Neural cell (in vitro differentiated cells): ENCODE data around the gene VWC2. TPM values are rescaled to one million over a fixed set of nuclear protein-coding genes. Genes with fewer than 3 reads are reported as not detected.

Experiments used
- H2AFZ ChIP-seq: fragments of 200-600, 300-800 bp; sonication (generic), shearing (Covaris generic); 2 replicates; pipeline ENCODE4 v1.6.0; 2014; ENCODE audit warnings: low read depth, mild to moderate bottlenecking, antibody characterized with exemption, low read length, moderate library complexity
- H3F3A ChIP-seq: fragments of 200-600 bp; shearing (Covaris generic); 2 replicates; pipeline ENCODE4 v1.6.1; 2016; ENCODE audit warnings: mild to moderate bottlenecking, moderate library complexity, mixed read lengths, antibody characterized with exemption, low read length; ENCODE audit not compliant: insufficient read depth, poor library complexity, severe bottlenecking
- H3K27ac ChIP-seq: fragments of 200-600, 300-800 bp; sonication (generic), shearing (Covaris generic); 2 replicates; pipeline ENCODE4 v1.5.1; 2014; ENCODE audit warnings: mild to moderate bottlenecking, low read length, moderate library complexity
- H3K27me3 ChIP-seq: fragments of 300-800, 200-600 bp; sonication (generic), shearing (Covaris generic); 2 replicates; pipeline ENCODE4 v1.6.0; 2014; ENCODE audit warnings: mild to moderate bottlenecking, low read depth, low read length, moderate library complexity; ENCODE audit not compliant: insufficient read depth
- H3K36me3 ChIP-seq: fragments of 300-800, 200-600 bp; sonication (generic), shearing (Covaris generic); 2 replicates; pipeline ENCODE4 v1.5.1; 2014; ENCODE audit warnings: mild to moderate bottlenecking, antibody characterized with exemption, low read length, moderate library complexity; ENCODE audit not compliant: insufficient read depth
- H3K4me2 ChIP-seq: fragments of 300-800, 200-600 bp; sonication (generic), shearing (Covaris generic); 2 replicates; pipeline ENCODE4 v1.6.0; 2014; ENCODE audit warnings: mild to moderate bottlenecking, low read length
- H3K4me3 ChIP-seq: fragments of 300-800, 200-600 bp; sonication (generic), shearing (Covaris generic); 2 replicates; pipeline ENCODE4 v1.5.1; 2014; ENCODE audit warnings: mild to moderate bottlenecking, low read length, moderate library complexity
- H3K79me2 ChIP-seq: fragments of 200-600 bp; shearing (Covaris generic); replicated peaks from 2 replicates; pipeline ENCODE4 v1.6.0; 2014; ENCODE audit warnings: mild to moderate bottlenecking, low read length, moderate library complexity; ENCODE audit not compliant: insufficient read depth
- H3K9ac ChIP-seq: fragments of 300-800, 200-600 bp; sonication (generic), shearing (Covaris generic); 2 replicates; pipeline ENCODE4 v1.6.1; 2016; ENCODE audit warnings: mild to moderate bottlenecking, low read length, mixed read lengths
- H3K9me2 ChIP-seq: fragments of 200-600 bp; shearing (Covaris generic); 2 replicates; pipeline ENCODE4 v1.6.1; 2016; ENCODE audit warnings: mild to moderate bottlenecking, low read length, mixed read lengths; ENCODE audit not compliant: insufficient read depth
- H3K9me3 ChIP-seq: fragments of 200-600, 300-800 bp; sonication (generic), shearing (Covaris generic); 2 replicates; pipeline ENCODE4 v1.6.1; 2016; ENCODE audit warnings: mild to moderate bottlenecking, mixed run types, low read length, moderate library complexity, mixed read lengths
- H4K20me1 ChIP-seq: fragments of 200-600 bp; shearing (Covaris generic); 2 replicates; pipeline ENCODE4 v1.6.1; 2016; ENCODE audit warnings: mild to moderate bottlenecking, mixed run types; ENCODE audit not compliant: insufficient read depth
- EP300 ChIP-seq: fragments of 450-650 bp; conservative IDR thresholded peaks from 2 replicates; pipeline ENCODE4 v1.6.1; 2014; ENCODE audit warnings: antibody characterized with exemption, mild to moderate bottlenecking, moderate library complexity; ENCODE audit not compliant: poor library complexity, severe bottlenecking
- EZH2 ChIP-seq: fragments of 200-600, 300-800 bp; shearing (Covaris generic), sonication (generic); IDR thresholded peaks from 2 replicates; pipeline ENCODE4 v1.6.1; 2014; ENCODE audit warnings: antibody characterized with exemption, low read length, borderline replicate concordance, mild to moderate bottlenecking; ENCODE audit not compliant: insufficient read depth, poor library complexity, severe bottlenecking
- MXI1 ChIP-seq: fragments of 450-650 bp; conservative IDR thresholded peaks from 2 replicates; pipeline ENCODE4 v1.6.1; 2014; ENCODE audit warnings: antibody characterized with exemption, mild to moderate bottlenecking; ENCODE audit not compliant: poor library complexity, severe bottlenecking
- POLR2AphosphoS5 ChIP-seq: IDR thresholded peaks from 2 replicates; pipeline ENCODE4 v1.6.1; 2012
- RAD21 ChIP-seq: fragments of 450-650 bp; conservative IDR thresholded peaks from 2 replicates; pipeline ENCODE4 v1.6.1; 2014; ENCODE audit warnings: antibody characterized with exemption, mild to moderate bottlenecking, moderate library complexity
- SMC3 ChIP-seq: fragments of 450-650 bp; conservative IDR thresholded peaks from 2 replicates; pipeline ENCODE4 v1.6.1; 2014; ENCODE audit warnings: antibody characterized with exemption, mild to moderate bottlenecking, moderate library complexity; ENCODE audit not compliant: poor library complexity
- TAF1 ChIP-seq: IDR thresholded peaks from 2 replicates; pipeline ENCODE4 v1.6.1; 2012; ENCODE audit warnings: low read depth
- polyA plus RNA-seq: library from polyadenylated mRNA; depleted of rRNA; stranded (reverse); fragments of >200 nt; gene quantifications from 2 replicates; pipeline ENCODE4 v1.2.3, GENCODE V29; 2014
- TF ChIP-seq, protein P1 (sequence below): IDR thresholded peaks from 2 replicates; pipeline ENCODE4 v1.6.1; 2012; ENCODE audit warnings: borderline replicate concordance
- TF ChIP-seq, protein P2 (sequence below): fragments of 450-650 bp; IDR thresholded peaks from 2 replicates; pipeline ENCODE4 v1.5.1; 2014; ENCODE audit warnings: antibody characterized with exemption, mild to moderate bottlenecking, moderate library complexity; ENCODE audit not compliant: poor library complexity, severe bottlenecking

VWC2 gene
- polyA plus RNA-seq, 1 donor from 2014 or later = 4.6 TPM

DNA sequence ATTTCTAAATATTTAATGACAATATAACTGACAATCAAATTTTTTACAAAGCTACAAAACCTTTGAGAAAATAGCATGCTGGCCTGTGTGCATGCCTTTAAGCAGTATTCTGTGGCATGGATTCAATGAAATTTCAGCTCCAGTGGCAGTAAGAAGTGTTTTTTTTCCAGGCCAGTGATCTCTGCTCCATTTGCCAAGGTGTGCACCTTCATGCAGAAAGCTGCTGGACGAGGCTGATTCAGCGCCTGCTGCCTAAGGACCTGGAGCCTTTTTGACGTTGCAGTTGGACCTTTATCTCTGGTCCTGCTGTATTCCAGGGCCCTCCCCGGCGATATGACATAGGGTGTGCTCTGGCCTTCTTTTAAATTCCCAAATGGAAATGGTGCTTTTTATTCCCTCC is 26.6 kb downstream of the VWC2 start:
- H3K27ac ChIP-seq = no peak overlapping the region
- H3K36me3 ChIP-seq = no peaks in the 10 kb centered on the region
- no peak overlapping the region for H3K4me2 ChIP-seq
- no peaks in the 10 kb centered on the region for H4K20me1 ChIP-seq
- H3K79me2 ChIP-seq = no peaks in the 10 kb centered on the region
- no peaks in the 10 kb centered on the region for H3F3A ChIP-seq
- H3K9me2 ChIP-seq = no peaks in the 10 kb centered on the region
- no peaks in the 10 kb centered on the region for H3K27me3 ChIP-seq
- no peak for TF ChIP-seq EP300
- no peak for TF ChIP-seq POLR2AphosphoS5
- no peak for TF ChIP-seq MXI1
- TF ChIP-seq RAD21 = no peak
- TF ChIP-seq TAF1 = no peak
- TF ChIP-seq, protein P1, sequence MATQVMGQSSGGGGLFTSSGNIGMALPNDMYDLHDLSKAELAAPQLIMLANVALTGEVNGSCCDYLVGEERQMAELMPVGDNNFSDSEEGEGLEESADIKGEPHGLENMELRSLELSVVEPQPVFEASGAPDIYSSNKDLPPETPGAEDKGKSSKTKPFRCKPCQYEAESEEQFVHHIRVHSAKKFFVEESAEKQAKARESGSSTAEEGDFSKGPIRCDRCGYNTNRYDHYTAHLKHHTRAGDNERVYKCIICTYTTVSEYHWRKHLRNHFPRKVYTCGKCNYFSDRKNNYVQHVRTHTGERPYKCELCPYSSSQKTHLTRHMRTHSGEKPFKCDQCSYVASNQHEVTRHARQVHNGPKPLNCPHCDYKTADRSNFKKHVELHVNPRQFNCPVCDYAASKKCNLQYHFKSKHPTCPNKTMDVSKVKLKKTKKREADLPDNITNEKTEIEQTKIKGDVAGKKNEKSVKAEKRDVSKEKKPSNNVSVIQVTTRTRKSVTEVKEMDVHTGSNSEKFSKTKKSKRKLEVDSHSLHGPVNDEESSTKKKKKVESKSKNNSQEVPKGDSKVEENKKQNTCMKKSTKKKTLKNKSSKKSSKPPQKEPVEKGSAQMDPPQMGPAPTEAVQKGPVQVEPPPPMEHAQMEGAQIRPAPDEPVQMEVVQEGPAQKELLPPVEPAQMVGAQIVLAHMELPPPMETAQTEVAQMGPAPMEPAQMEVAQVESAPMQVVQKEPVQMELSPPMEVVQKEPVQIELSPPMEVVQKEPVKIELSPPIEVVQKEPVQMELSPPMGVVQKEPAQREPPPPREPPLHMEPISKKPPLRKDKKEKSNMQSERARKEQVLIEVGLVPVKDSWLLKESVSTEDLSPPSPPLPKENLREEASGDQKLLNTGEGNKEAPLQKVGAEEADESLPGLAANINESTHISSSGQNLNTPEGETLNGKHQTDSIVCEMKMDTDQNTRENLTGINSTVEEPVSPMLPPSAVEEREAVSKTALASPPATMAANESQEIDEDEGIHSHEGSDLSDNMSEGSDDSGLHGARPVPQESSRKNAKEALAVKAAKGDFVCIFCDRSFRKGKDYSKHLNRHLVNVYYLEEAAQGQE = no peak
- TF ChIP-seq, protein P2, sequence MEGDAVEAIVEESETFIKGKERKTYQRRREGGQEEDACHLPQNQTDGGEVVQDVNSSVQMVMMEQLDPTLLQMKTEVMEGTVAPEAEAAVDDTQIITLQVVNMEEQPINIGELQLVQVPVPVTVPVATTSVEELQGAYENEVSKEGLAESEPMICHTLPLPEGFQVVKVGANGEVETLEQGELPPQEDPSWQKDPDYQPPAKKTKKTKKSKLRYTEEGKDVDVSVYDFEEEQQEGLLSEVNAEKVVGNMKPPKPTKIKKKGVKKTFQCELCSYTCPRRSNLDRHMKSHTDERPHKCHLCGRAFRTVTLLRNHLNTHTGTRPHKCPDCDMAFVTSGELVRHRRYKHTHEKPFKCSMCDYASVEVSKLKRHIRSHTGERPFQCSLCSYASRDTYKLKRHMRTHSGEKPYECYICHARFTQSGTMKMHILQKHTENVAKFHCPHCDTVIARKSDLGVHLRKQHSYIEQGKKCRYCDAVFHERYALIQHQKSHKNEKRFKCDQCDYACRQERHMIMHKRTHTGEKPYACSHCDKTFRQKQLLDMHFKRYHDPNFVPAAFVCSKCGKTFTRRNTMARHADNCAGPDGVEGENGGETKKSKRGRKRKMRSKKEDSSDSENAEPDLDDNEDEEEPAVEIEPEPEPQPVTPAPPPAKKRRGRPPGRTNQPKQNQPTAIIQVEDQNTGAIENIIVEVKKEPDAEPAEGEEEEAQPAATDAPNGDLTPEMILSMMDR = no peak
- no peak for TF ChIP-seq EZH2
- TF ChIP-seq SMC3 = no peak
- H2AFZ ChIP-seq = no peak overlapping the region
- H3K9me3 ChIP-seq = no peaks in the 10 kb centered on the region
- H3K9ac ChIP-seq = no peak overlapping the region
- no peak overlapping the region for H3K4me3 ChIP-seq

DNA sequence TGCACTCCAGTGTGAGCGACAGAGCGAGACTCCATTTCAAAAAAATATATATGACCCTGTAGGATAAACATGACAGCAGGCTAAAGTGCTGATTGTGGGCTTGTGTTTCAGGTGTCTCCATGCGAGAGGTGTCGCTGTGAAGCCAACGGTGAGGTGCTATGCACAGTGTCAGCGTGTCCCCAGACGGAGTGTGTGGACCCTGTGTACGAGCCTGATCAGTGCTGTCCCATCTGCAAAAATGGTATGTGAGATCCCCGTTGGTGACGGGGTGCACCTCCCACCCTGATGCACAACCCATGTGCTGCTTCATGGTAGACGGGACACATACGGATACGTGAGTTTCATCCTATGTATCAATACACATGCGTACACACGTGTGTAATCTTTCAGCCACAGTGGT is 29.2 kb downstream of the VWC2 start:
- H3F3A ChIP-seq = no peaks in the 10 kb centered on the region
- no peak for TF ChIP-seq MXI1
- TF ChIP-seq, protein P2 = no peak
- no peak for TF ChIP-seq EP300
- no peak for TF ChIP-seq POLR2AphosphoS5
- no peak for TF ChIP-seq SMC3
- no peak for TF ChIP-seq EZH2
- no peak overlapping the region for H3K27ac ChIP-seq
- H3K36me3 ChIP-seq = no peaks in the 10 kb centered on the region
- no peak overlapping the region for H2AFZ ChIP-seq
- H3K27me3 ChIP-seq = no peaks in the 10 kb centered on the region
- H3K9me3 ChIP-seq = no peaks in the 10 kb centered on the region
- H4K20me1 ChIP-seq = no peaks in the 10 kb centered on the region
- H3K9ac ChIP-seq = no peak overlapping the region
- no peak overlapping the region for H3K4me2 ChIP-seq
- no peaks in the 10 kb centered on the region for H3K79me2 ChIP-seq
- H3K4me3 ChIP-seq = no peak overlapping the region
- H3K9me2 ChIP-seq = no peaks in the 10 kb centered on the region
